HG03097 (cell line): Measurements from ENCODE around the gene STK32C.

Experiments used
- ATAC-seq: cut with Tn5 transposase; IDR thresholded peaks from one replicate; pipeline ENCODE4 v1.9.1; 2021; ENCODE audit not compliant: unreplicated experiment, low FRiP score

The STK32C gene

GRCh38 chr10:132202070-132202970 lies 105.4 kb downstream of the STK32C start:
- no peak for ATAC-seq

DNA sequence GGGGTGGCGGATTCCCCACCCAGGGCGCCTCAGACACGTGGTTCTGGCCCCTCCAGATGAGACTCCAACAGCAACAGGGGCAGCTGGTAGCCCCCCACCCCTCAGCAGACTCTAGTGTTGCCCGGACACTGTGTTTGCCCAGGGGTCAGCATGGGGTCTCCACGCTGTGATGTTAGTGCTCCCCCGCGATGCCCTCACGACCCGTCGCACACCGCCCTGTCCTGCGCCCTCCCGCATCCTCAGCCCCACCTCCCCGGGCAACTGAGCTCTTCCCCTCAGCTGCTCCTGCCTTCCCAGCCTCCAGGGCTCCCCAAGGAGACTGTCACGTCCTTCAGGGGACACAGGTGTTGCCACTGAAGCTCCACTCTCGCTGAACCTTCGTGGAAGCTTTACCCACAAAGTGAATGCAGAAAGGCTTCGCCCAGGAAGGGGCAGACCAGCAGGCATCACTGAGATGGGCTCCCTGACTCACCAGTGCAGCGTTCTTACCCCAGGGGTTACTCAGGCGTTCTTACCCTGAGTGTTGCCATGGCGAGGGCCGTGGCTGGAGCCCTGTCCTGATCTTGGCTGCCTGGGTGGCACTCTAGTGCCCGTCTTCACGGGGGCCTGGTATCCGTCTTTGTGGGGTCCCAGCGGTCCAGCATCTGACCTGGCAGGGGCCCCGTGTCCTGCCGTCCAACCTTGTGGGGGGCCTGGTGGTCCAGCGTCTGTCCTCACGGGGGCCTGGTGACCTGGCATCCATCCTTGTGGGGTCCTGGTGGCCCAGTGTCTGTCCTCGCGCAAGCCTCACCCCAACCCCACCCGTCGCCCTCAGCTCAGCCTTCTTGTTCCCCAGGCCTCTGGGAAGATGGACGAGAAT lies 106.4 kb downstream of the STK32C start:
- ATAC-seq, result no peak

GRCh38 chr10:132200344-132201110 lies 107.2 kb downstream of the STK32C start:
- no peak for ATAC-seq

- ATAC-seq, result no peak
Observed at GRCh38 chr10:132199854-132200311, 107.9 kb downstream of the STK32C start.

GRCh38 chr10:132199268-132199853 lies 108.4 kb downstream of the STK32C start:
- ATAC-seq, result no peak

GRCh38 chr10:132198381-132199181 lies 109.2 kb downstream of the STK32C start:
- no peak for ATAC-seq

- ATAC-seq, result no peak
Observed at GRCh38 chr10:132198068-132198370, 109.7 kb downstream of the STK32C start.

- no peak for ATAC-seq
Observed at GRCh38 chr10:132197271-132198067, 110.3 kb downstream of the STK32C start.

GRCh38 chr10:132196178-132197113 lies 111.3 kb downstream of the STK32C start:
- ATAC-seq, result no peak

GRCh38 chr10:132195366-132196075 lies 112.2 kb downstream of the STK32C start:
- no peak for ATAC-seq

- no peak for ATAC-seq
Observed at GRCh38 chr10:132194726-132195125, 113.0 kb downstream of the STK32C start.

- no peak for ATAC-seq
Observed at GRCh38 chr10:132193907-132194552, 113.7 kb downstream of the STK32C start.

GRCh38 chr10:132192991-132193665 lies 114.6 kb downstream of the STK32C start:
- no peak for ATAC-seq

GRCh38 chr10:132192076-132192975 lies 115.4 kb downstream of the STK32C start:
- no peak for ATAC-seq

GRCh38 chr10:132189810-132190422 lies 117.8 kb downstream of the STK32C start:
- ATAC-seq, result no peak
